ENCODE measurements around the gene AGTPBP1. TPM values are rescaled to one million over a fixed set of nuclear protein-coding genes. Genes with fewer than 3 reads are reported as not detected.

AGTPBP1 gene
- total and polyA plus RNA-seq, 11 donors = 7.1 to 72.4 (median 47.1) TPM

- TF ChIP-seq CTCF (IDR thresholded peaks at IDR 0.05) (no peak), POLR2A (IDR thresholded peaks at IDR 0.05) (no peak)
- ATAC-seq (peak; percentile 50 to 85 (median 77)), DNase-seq (peak; percentile 40 to 86 (median 59))
- Histone ChIP-seq H3K9me3 (peaks cover 0 to 9% (median 0%) of the 10 kb centered on the region in 12 donors), H3K4me1 (peaks cover 0 to 40% (median 18%) of the 10 kb centered on the region in 12 donors), H3K36me3 (no peaks in the 10 kb centered on the region), H3K4me3 (peak overlapping the region in 11 of 12 donors; percentile 18 to 60 (median 48)), H3K27me3 (peaks cover 0 to 11% (median 0%) of the 10 kb centered on the region in 9 donors), H3K27ac (peak overlapping the region; percentile 41 to 91 (median 79))
- intact Hi-C loops (cut with DNase I) = loop anchor here in 1 of 10 donors (5.0 kb wide), 2 partner anchors 70 to 90 kb away; no protein-coding TSS in a partner anchor
- 1 to 8% (median 2%) methylated on average over 37 to 55 of the region's 55 CpGs for WGBS, 4 donors
Observed at GRCh38 chr9:85522459-85523092, 219.2 kb downstream of the AGTPBP1 start.

GRCh38 chr9:85521371-85522197 is 220.2 kb downstream of the AGTPBP1 start:
- peak overlapping the region in 8 of 12 donors; percentile 41 to 91 (median 82) for H3K27ac ChIP-seq

GRCh38 chr9:85516976-85517637 is 224.6 kb downstream of the AGTPBP1 start:
- intact Hi-C loops (cut with DNase I) = no loop called here
- H3K4me3 ChIP-seq = no peak overlapping the region
- ATAC-seq = no peak

More at GRCh38 chr9:85521371-85522197, 220.2 kb downstream of the AGTPBP1 start:
- TF ChIP-seq POLR2A (IDR thresholded peaks at IDR 0.05) (no peak), CTCF (IDR thresholded peaks at IDR 0.05) (no peak)
- ATAC-seq = peak; percentile 18 to 72 (median 62)
- intact Hi-C loops (cut with DNase I) = loop anchor here in 1 of 10 donors (5.0 kb wide), 2 partner anchors 69 to 89 kb away; no protein-coding TSS in a partner anchor
- 63 to 77% (median 69%) methylated on average over 23 of the region's 23 CpGs for WGBS, 4 donors
- no peaks in the 10 kb centered on the region for H3K36me3 ChIP-seq
- H3K27me3 ChIP-seq = peaks cover 0 to 11% (median 0%) of the 10 kb centered on the region in 9 donors
- H3K4me1 ChIP-seq = peaks cover 0 to 30% (median 12%) of the 10 kb centered on the region in 12 donors
- no peak overlapping the region for H3K4me3 ChIP-seq
- peaks cover 0 to 6% (median 0%) of the 10 kb centered on the region in 12 donors for H3K9me3 ChIP-seq
- peak in 4 of 5 donors; percentile 32 to 75 (median 44) for DNase-seq

More at GRCh38 chr9:85516976-85517637, 224.6 kb downstream of the AGTPBP1 start:
- Histone ChIP-seq H3K27me3 (peaks cover 0 to 9% (median 0%) of the 10 kb centered on the region in 9 donors), H3K36me3 (no peaks in the 10 kb centered on the region), H3K27ac (no peak overlapping the region), H3K4me1 (peaks cover 0 to 12% (median 1%) of the 10 kb centered on the region in 12 donors), H3K9me3 (no peaks in the 10 kb centered on the region)
- DNase-seq = no peak
- 90 to 92% (median 91%) methylated on average over 6 of the region's 6 CpGs for WGBS, 4 donors
- TF ChIP-seq POLR2A (IDR thresholded peaks at IDR 0.05) = no peak
- TF ChIP-seq CTCF (IDR thresholded peaks at IDR 0.05) = no peak
